GM18505 (cell line): Measurements from ENCODE around the gene IFNL2.
"Not testable (repeated sequence)": the region's sequence is repeated elsewhere in the genome, so short reads cannot be mapped to it uniquely, and the experiment has no call there.

Source experiments
- ATAC-seq: cut with Tn5 transposase; IDR thresholded peaks from one replicate; pipeline ENCODE4 v1.9.1; 2021; ENCODE audit not compliant: unreplicated experiment
- POLR2A ChIP-seq: IDR thresholded peaks from 4 replicates; pipeline ENCODE4 v1.6.1; 2011; ENCODE audit warnings: borderline replicate concordance; ENCODE audit not compliant: insufficient read depth, insufficient read length; ENCODE audit errors: extremely low read depth

IFNL2 gene

GRCh38 chr19:39268085-39268484 is at the start of gene IFNL2:
Gene IFNL2, plus strand, starts transcription at chr19:39268396. Its CDS starts 173 bp downstream, at chr19:39268569.
- ATAC-seq, result not testable (repeated sequence)

GRCh38 chr19:39219108-39219507 is 49.1 kb upstream of the IFNL2 start:
- not testable (repeated sequence) for ATAC-seq

- no peak for ATAC-seq
- TF ChIP-seq POLR2A, result no peak
Measured at GRCh38 chr19:39223703-39224279, 44.4 kb upstream of the IFNL2 start.

- ATAC-seq, result no peak
- no peak for TF ChIP-seq POLR2A
Measured at GRCh38 chr19:39224910-39225309, 43.3 kb upstream of the IFNL2 start.

GRCh38 chr19:39230096-39230764 is 38.0 kb upstream of the IFNL2 start:
- ATAC-seq, result no peak
- no peak for TF ChIP-seq POLR2A

GRCh38 chr19:39232708-39233107 is 35.5 kb upstream of the IFNL2 start:
- no peak for TF ChIP-seq POLR2A
- ATAC-seq, result no peak

- TF ChIP-seq POLR2A, result no peak
- no peak for ATAC-seq
Measured at GRCh38 chr19:39236527-39236926, 31.7 kb upstream of the IFNL2 start.

GRCh38 chr19:39237200-39238184 is 30.7 kb upstream of the IFNL2 start:
- ATAC-seq, result peak; percentile 44
- TF ChIP-seq POLR2A, result peak; percentile 47

- ATAC-seq, result no peak
- TF ChIP-seq POLR2A, result no peak
Measured at GRCh38 chr19:39238209-39238608, 30.0 kb upstream of the IFNL2 start.

DNA sequence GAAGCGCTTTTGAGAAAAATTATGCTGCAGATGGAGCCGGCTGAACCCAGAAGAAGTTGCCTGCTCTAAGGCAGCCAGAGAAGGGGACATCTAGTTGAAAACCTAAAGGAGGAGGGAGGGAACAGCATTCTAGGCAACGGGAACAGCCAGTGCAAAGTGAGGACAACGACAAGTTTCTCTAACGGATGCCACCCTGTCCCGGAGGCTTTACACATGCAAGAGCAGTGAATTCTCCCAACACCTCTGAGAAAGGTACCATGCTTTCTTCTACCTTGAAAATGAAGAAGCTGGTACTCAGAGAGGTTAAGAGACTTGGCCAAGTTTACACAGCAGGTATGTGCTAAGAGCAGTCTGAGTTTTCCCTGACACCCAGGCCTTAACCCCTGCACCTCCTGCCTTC is 29.3 kb upstream of the IFNL2 start:
- no peak for TF ChIP-seq POLR2A
- ATAC-seq, result no peak

- TF ChIP-seq POLR2A, result no peak
- ATAC-seq, result no peak
Measured at GRCh38 chr19:39240421-39240820, 27.8 kb upstream of the IFNL2 start.

DNA sequence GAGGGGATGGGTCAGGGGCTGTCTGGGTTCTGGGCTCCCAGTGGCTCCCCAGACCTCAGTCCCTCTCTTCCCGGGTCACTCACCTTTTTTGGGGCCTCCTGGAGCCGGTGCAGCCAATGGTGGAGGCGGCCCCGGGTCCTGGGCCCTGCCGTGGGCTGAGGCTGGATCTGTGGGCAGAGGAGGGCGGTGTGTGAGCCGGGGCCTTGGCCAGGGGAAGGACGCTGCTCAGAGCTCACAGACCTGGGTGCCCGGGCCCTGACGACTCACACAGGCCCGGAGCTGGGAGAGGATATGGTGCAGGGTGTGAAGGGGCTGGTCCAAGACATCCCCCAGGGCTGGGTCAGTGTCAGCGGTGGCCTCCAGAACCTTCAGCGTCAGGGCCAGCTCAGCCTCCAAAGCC is 24.5 kb upstream of the IFNL2 start:
- not testable (repeated sequence) for ATAC-seq

GRCh38 chr19:39244410-39245100 is 23.6 kb upstream of the IFNL2 start, which contains the start of gene IFNL3:
Gene IFNL3, minus strand, starts transcription at chr19:39245006. Its CDS starts 39 bp downstream, at chr19:39244967.
- ATAC-seq, result not testable (repeated sequence)

DNA sequence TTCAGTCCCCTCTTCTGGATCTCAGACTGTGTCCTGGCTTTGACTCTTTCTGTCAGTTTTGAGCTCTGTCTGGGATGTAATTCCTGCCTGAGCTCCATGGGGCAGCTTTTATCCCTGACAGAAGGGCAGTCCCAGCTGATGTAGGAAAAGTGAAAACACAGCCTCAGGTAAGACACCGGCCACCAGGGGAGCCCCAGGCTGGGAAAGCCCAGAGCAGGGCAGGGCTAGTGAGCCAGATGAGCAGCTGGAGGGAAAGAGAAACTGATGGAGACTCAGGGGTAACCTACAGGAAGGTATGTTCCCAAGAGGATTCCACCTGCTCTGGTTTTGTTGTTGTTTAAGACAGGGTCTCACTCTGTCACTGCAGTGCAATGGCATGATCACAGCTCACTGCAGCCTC is 23.0 kb upstream of the IFNL2 start:
- ATAC-seq, result not testable (repeated sequence)
